ENCODE measurements around the gene WFIKKN1. TPM values are rescaled to one million over a fixed set of nuclear protein-coding genes. Genes with fewer than 3 reads are reported as not detected.
A peak's percentile ranks its signal among the peaks of the same experiment; 100 is the strongest.

Gene WFIKKN1
- total and polyA plus RNA-seq, 8 donors = 0.11 to 1.4 (median 0.52) TPM

DNA sequence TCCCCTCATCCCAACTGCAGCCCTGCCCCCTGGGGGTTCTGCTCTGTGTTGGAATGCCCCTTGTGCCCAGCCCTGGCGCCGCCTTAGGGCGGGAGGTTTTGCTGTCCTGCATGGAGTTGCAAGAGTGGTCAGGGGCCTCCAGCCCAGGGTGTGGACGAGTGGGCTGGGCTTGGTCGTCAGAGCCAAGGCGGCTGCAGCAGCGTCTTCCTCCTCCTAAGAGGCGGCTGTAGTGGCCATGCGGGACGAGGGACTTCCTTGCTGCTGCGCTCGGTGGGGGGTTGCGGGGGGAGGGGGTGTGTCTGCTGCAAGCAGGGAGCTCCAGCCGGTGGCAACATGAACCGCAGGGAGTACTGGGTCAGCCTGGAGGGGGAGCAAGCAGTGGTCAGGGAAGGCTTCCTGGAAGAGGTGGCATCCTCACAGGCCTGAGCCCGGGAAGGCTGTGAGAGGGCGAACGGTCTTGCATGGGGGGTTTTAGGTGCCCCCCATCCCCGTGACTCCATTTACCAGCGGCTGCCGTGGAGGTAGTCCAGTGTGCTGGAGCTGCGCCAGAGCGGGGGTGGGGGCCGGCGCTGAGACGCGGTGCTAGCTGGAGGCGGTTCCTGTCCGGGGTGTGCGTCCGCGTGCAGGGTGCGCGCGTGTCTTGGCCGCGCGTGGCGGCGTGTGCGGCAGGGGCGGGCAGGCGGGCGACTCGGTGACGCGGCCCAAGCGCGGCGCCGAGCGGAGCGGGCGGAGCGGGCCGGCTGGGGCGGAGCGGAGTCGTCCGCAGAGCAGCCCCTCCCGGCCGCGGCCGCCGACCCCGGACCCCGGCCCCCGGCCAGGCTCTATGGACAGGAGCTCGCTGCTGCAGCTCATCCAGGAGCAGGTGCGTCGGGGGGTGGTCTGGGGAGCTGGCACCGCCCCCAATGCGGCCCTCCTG is 44.4 kb downstream of the WFIKKN1 start, which contains the start of gene RHBDL1:
TSS of gene RHBDL1 (plus strand) at position 704 of the 916 bp plus-strand sequence. CDS start at position 824, 120 bp downstream.
- Histone ChIP-seq H3K27ac (no peak within 1 kb of the TSS), H3K27me3 (peaks cover 0 to 33% of the 10 kb centered on the region in 2 donors), H3K4me3 (no peak within 1 kb of the TSS), H3K36me3 (peaks cover 0 to 45% of the 10 kb centered on the region in 2 donors), H3K4me1 (peaks cover 11 to 34% of the 10 kb centered on the region in 2 donors), H3K9me3 (no peaks in the 10 kb centered on the region)
- intact Hi-C loops (cut with DNase I) = no loop called here
- ATAC-seq = no peak
- DNase-seq = no peak
- TF ChIP-seq, protein P1, sequence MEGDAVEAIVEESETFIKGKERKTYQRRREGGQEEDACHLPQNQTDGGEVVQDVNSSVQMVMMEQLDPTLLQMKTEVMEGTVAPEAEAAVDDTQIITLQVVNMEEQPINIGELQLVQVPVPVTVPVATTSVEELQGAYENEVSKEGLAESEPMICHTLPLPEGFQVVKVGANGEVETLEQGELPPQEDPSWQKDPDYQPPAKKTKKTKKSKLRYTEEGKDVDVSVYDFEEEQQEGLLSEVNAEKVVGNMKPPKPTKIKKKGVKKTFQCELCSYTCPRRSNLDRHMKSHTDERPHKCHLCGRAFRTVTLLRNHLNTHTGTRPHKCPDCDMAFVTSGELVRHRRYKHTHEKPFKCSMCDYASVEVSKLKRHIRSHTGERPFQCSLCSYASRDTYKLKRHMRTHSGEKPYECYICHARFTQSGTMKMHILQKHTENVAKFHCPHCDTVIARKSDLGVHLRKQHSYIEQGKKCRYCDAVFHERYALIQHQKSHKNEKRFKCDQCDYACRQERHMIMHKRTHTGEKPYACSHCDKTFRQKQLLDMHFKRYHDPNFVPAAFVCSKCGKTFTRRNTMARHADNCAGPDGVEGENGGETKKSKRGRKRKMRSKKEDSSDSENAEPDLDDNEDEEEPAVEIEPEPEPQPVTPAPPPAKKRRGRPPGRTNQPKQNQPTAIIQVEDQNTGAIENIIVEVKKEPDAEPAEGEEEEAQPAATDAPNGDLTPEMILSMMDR (IDR thresholded peaks at IDR 0.05) = no peak

DNA sequence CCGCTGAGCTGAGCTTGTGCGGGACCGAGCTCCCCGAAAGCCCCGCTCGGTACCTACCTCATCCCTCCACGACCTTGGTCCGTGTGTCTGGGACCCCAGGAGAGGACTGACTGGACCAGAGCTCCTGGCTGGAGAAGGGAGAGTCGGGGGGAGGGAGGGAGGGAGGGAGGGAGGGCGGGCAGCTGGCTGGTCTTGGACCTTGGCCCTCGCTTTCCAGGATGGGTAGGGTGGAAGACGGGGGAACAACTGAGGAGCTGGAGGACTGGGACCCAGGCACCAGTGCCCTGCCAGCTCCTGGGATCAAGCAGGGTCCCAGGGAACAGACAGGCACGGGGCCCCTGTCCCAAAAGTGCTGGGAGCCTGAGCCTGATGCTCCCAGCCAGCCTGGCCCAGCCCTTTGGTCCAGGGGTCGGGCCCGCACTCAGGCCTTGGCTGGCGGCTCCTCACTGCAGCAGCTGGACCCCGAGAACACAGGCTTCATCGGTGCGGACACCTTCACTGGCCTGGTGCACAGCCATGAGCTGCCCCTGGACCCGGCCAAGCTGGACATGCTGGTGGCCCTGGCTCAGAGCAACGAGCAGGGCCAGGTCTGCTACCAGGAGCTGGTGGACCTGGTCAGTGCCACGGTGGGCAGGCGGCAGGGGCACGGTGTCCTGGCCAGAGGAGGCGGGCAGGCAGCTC is 45.2 kb downstream of the WFIKKN1 start:
- Histone ChIP-seq H3K36me3 (peaks cover 0 to 38% of the 10 kb centered on the region in 2 donors), H3K4me3 (no peak overlapping the region), H3K9me3 (no peaks in the 10 kb centered on the region), H3K4me1 (peaks cover 14 to 38% of the 10 kb centered on the region in 2 donors), H3K27ac (no peak overlapping the region), H3K27me3 (peaks cover 0 to 33% of the 10 kb centered on the region in 2 donors)
- TF ChIP-seq, protein P1 (IDR thresholded peaks at IDR 0.05) = no peak
- ATAC-seq = no peak
- DNase-seq = no peak
- intact Hi-C loops (cut with DNase I) = no loop called here

DNA sequence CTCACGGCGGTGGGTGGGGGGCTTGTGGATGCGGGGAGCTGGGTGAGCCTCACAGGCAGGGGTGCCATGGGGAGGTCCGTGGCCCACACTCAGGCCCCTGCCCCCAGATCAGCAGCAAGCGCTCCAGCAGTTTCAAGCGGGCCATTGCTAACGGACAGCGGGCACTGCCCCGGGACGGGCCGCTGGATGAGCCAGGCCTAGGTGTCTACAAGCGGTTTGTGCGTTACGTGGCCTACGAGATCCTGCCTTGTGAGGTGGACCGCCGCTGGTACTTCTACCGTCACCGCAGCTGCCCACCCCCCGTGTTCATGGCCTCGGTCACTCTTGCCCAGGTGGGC is 45.7 kb downstream of the WFIKKN1 start:
- ATAC-seq (no peak), DNase-seq (no peak)
- Histone ChIP-seq H3K27me3 (peaks cover 0 to 33% of the 10 kb centered on the region in 2 donors), H3K4me3 (no peak overlapping the region), H3K36me3 (peaks cover 0 to 36% of the 10 kb centered on the region in 2 donors), H3K9me3 (no peaks in the 10 kb centered on the region), H3K27ac (no peak overlapping the region), H3K4me1 (peaks cover 19 to 43% of the 10 kb centered on the region in 2 donors)
- intact Hi-C loops (cut with DNase I) = no loop called here
- TF ChIP-seq, protein P1 (IDR thresholded peaks at IDR 0.05) = no peak

DNA sequence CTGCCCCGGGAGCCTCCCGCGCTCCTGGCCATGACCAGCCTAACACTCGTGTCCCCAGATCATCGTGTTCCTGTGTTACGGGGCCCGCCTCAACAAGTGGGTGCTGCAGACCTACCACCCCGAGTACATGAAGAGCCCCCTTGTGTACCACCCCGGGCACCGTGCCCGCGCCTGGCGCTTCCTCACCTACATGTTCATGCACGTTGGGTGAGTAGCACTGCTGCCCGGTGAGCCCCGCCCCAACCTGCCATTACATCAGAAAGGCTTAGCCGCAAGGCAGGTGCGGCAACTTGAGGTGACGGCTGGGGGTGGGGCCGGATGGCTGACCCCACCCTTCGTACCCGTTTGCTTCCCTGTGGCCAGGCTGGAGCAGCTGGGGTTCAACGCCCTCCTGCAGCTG is 46.1 kb downstream of the WFIKKN1 start:
- Histone ChIP-seq H3K9me3 (no peaks in the 10 kb centered on the region), H3K27me3 (peaks cover 0 to 33% of the 10 kb centered on the region in 2 donors), H3K4me3 (no peak overlapping the region), H3K27ac (no peak overlapping the region), H3K4me1 (peaks cover 23 to 47% of the 10 kb centered on the region in 2 donors), H3K36me3 (peaks cover 0 to 36% of the 10 kb centered on the region in 2 donors)
- TF ChIP-seq, protein P1 (IDR thresholded peaks at IDR 0.05) = no peak
- intact Hi-C loops (cut with DNase I) = no loop called here
- ATAC-seq (peak; percentile 28), DNase-seq (peak in 2 of 4 donors; percentile 57 to 78)

All from left lung (tissue), 10 donors.